Right ventricle myocardium superior (tissue), 1 donor: ENCODE results near the gene STAT5B. TPM values are rescaled to one million over a fixed set of nuclear protein-coding genes. Genes with fewer than 3 reads are reported as not detected.
"Not testable (repeated sequence)": the region's sequence is repeated elsewhere in the genome, so short reads cannot be mapped to it uniquely, and the experiment has no call there.

Source experiments
- ATAC-seq: fragments of 200-7000 bp; cut with Tn5 transposase; one replicate; pipeline ENCODE4 v1.9.1; 2020; ENCODE audit warnings: mild to moderate bottlenecking; ENCODE audit not compliant: poor library complexity
- DNase-seq: peaks from one replicate; pipeline ENCODE4 v3.0.0-alpha.2; 2020
- intact Hi-C: fragments of 100-400 bp; cut with DNase I; formaldehyde crosslinking; loops from one replicate; pipeline ENCODE4 v1.11.2; 2022
- total RNA-seq: library from RNA; stranded (reverse); fragmentation: NEBNext Ultra II Directional; extraction: Animal tissue kit (Norgen Biotek cat#: 25700); gene quantifications from one replicate; pipeline ENCODE4 v1.2.1, GENCODE V29; 2021
- donor health status: DM: no; HTN: yes; CAD: no; lungs with severe emphysema.

Gene STAT5B
- total RNA-seq, 1 donor from 2014 or later = 30.0 TPM

DNA sequence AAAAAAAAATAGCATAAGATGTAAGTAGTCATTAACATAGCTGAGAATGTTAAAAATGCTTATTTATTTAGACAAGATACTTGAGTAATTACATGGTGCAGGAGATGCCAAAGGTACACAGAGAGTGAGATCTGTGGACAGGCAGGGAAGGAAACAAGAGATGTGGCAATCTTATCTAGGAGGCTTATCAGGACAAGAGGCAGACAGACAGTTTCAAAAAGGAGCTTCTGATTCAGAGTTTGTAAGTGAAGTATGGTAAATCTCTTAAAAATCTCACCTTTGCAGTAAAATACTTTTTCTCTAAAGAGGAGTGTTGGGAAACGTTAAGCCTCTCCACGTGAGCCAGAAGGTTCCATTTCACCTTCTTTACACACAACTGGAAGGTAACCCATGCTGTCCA is 62.0 kb downstream of the STAT5B start:
- DNase-seq (no peak), ATAC-seq (no peak)
- intact Hi-C loops = no loop called here

DNA sequence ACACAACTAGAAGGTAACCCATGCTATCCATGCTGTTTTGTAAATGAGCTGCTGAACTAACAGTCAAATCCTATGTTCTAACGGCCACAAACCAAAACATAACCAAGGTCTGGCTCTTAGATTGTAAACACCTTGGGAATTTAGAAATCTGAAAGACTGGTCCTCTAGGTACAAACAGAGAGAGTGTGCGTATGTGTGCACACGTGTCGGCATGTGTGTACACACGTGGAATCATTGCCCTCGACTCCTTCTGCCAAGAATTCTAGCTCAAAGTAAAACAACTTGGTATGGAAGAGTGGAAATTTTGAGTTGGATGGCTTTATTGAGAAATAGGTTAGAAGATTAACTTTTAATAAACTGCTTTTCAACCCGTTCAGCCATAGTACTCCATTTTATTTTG is 63.8 kb downstream of the STAT5B start:
- intact Hi-C loops = no loop called here
- DNase-seq (no peak), ATAC-seq (peak; percentile 11)

DNA sequence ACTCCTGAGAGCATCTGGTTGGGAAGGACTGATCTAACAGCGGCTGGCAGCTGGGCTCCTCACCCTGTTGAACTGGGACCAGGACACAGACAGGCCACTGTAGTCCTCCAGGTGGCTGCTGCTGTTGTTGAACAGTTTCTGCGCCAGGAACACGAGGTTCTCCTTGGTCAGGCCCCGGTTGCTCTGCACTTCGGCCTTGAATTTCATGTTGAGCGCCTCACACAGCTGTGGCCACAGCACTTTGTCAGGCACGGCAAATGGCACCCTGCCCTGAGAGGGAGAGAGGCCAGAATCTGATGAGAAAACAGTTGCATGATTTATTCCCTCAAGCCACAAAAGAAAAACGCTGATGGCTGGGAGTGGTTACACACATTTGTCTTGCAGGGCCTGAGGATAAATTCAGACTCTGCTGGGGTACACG is 64.3 kb downstream of the STAT5B start:
- DNase-seq (peak; percentile 87), ATAC-seq (peak; percentile 92)
- intact Hi-C loops = not testable (repeated sequence)

DNA sequence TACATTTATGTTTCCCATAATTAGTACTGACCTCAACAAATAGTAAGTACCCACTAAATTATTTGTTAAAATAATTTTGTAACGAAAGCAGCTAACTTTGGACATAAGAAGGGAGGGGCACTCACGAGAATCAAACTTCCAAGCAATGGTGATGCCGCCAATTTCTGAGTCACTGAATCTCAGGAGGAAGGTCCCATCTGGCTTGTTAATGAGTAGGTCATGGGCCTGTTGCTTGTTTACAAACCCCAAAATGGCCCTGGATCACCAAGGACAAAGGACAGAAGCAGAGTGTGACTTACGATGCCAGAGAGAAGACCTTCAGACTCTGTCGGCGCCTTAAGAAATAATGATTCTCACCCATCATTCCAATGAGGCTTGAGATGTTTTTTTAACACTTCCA is 66.1 kb downstream of the STAT5B start:
- intact Hi-C loops = no loop called here
- ATAC-seq (no peak), DNase-seq (no peak)

DNA sequence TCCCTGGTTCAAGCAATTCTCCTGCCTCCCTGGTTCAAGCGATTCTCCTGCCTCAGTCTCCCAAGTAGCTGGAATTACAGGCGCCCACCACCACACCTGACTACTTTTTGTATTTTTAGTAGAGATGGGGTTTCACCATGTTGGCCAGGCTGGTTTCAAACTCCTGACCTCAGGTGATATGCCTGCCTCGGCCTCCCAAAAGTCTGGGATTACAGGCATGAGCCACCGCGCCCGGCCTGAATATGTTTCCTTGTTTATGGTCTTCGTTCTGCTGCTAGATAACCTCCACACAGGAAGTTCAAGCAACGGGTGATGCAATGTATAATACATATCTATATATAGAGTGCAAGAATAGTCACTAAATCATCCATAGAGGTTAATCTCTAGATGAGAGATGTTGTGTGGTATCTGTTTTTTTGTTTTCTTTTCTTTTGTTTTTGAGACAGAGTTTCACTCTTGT is 70.0 kb downstream of the STAT5B start:
- DNase-seq, intact Hi-C loops, ATAC-seq: not testable (repeated sequence)

DNA sequence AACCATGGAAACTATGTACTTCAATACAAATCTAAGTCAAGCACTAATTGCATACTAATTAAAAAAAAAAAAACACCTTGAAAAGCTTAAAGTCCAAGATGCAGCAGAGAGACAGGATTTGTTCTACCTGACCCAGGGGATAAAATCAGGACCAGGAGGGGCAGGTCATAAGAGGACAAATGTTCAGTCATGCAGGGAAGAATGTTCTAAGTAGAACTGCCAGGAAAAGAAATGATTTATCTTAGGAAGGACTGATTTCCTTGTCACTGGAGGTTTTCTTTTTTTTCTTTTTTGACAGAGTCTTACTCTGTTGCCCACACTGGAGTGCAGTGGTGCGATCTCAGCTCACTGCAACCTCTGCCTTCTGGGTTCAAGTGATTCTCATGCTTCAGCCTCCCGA is 72.8 kb downstream of the STAT5B start:
- ATAC-seq = no peak
- DNase-seq = no peak
- intact Hi-C loops = no loop called here

DNA sequence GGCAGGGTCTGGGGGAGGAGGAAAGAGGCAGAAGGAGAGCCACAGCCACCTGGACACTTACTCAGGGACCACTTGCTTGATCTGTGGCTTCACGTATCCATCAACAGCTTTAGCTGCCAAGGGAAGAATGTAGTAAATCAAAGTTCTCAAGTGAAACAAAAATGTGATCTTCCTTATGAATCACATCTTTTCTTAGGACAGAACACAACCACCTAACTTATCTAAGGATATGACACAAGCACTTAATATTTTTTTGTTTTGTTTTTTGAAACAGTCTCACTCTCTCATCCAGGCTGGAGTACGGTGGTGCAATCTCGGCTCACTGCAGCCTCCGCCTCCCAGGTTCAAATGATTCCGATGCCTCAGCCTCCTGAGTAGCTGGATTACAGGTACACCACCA is 73.5 kb downstream of the STAT5B start:
- intact Hi-C loops = no loop called here
- no peak for ATAC-seq

DNA sequence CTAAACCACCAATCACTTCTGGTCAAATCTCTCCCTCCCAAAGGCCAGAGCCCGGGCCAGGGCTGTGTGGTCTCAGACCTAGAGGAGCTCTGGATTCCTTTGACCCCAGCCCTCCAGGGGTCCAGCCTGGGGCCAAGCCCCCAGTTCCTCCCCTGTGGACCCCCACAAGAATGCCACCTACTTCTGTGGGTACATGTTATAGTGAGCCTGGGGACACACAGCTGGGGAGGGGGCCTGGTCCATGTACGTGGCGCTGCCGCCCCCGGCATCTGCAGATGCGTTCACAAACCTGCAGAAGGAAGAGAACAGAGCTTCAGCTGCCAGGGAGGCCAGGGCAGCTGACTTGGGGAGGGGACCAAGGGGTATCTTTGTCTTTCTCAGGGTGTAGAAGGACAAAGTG is 74.0 kb downstream of the STAT5B start:
- intact Hi-C loops = no loop called here
- DNase-seq (no peak), ATAC-seq (no peak)

More for the DNA sequence above, 73.5 kb downstream of the STAT5B start:
- no peak for DNase-seq

DNA sequence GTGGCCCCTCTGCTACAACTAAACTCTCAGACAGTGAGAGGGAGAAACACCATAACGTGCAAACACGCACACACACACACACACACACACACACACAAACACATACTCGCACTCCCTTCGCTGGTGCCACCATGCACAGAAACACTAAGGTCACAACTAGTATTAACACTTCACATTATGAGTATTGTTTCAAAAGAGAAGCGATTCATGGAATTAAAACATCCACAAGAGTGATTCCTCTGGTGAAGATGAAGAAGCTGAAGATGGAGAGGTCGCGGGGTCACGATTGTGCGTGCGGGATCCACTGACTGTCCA is 74.8 kb downstream of the STAT5B start:
- no peak for ATAC-seq
- intact Hi-C loops = no loop called here
- DNase-seq = no peak

DNA sequence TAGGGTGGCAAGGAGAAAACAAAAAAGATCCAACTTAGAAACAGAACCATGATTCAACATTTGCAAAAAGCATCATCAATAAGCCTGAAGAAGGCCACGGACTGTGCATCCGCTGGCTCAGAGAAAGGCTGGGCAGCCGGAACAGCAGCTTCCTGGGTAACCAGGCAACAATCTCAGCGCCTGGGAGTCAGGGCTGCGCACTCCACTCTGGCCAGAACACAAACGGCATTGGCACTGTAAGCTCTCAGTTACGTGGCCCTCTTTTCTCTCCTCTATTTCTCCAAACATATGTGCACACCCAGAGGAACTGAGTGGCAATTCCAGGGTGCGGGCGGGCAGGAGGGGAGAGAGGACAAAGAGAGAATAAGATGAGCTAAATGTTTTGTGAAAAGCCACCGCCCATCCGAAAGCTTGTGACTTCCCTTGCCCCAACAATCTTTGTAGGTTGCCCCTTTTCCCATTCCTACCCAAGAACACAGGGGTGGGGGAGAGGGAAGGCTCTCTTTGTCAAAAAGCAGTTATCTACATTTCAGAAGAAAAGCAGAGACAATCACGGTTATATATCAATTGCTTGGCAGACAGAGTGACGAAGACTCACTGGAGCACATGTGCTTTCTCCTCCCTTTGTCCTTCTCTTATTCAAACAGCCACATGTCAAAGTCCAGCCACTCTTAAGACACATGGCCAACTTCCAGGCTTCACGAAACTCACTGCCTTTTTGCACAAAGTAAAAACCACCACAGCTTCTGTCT is 75.3 kb downstream of the STAT5B start:
- DNase-seq (peak; percentile 81), ATAC-seq (peak; percentile 96)
- intact Hi-C loops = no loop called here

DNA sequence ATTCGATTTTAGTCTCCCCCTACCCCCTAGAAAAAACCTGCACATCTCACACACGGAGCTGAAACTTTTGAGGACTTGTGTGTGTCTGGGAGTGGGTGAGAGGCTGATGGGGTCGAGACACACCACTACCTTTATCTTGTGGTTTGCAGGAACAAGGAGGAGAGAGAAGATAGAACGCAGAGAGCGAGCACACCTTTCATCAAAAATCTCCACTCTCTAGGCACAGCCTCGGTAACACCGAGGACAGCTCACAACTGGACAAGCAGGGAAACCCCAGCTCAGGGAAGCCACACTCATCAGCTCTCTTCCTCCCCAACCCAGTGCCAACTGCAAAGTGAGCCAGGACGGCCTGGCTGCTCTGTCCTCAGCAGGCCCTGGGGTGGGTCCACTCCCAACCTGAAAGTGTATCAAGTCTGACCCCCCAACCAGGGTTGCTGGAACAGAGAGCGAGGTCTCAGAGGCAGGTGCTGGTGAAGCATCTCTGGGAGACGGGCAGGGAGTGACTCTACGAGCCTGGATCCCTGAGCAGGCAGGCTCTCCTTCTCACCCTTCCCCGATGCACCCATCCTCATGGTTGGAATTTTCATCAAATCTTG is 76.7 kb downstream of the STAT5B start:
- no peak for DNase-seq
- intact Hi-C loops = no loop called here
- ATAC-seq = no peak

DNA sequence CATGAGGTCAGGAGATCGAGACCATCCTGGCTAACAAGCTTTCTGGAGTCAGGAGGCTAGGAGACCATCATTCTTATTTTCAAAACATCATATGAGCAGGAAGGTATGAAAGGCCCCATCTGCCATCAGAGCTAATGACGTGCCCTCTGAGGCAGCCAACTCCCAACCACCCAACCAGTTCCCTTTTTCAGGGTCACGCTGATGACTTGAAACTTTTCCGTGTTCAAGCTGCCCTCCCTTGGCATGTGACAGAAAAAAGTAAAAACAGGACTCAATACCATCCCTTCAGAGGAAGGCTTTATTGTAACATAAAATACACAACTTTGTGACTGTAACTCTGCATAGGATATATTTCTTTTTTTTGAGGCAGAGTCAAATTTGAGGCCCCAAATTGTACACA is 77.3 kb downstream of the STAT5B start:
- DNase-seq (no peak), ATAC-seq (no peak)
- intact Hi-C loops = no loop called here

DNA sequence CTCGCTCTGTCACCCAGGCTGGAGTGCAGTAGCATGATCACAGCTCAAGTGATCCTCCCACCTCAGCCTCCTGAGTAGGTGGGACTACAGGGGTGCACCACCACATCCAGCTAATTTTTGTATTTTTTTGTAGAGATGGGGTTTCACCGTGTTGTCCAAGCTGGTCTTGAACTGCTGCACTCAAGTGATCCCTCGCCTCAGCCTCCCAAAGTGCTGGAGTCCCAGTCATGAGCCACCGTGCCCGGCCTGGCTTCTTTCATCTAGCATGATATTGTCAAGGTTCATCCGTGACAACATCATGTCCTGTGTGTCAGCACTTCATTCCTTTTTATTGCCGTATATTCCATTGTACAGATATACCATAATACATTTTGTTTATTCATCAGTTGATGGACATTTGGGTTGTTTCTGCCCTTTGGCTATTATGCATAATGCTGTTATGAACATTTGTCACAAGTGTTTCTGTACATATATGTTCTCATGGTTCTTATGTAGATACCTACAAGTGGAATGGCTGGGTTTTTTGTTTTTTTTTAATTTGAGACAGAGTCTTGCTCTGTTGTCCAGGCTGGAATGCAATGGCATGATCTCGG is 78.5 kb downstream of the STAT5B start:
- ATAC-seq (no peak), DNase-seq (no peak)
- intact Hi-C loops = no loop called here

DNA sequence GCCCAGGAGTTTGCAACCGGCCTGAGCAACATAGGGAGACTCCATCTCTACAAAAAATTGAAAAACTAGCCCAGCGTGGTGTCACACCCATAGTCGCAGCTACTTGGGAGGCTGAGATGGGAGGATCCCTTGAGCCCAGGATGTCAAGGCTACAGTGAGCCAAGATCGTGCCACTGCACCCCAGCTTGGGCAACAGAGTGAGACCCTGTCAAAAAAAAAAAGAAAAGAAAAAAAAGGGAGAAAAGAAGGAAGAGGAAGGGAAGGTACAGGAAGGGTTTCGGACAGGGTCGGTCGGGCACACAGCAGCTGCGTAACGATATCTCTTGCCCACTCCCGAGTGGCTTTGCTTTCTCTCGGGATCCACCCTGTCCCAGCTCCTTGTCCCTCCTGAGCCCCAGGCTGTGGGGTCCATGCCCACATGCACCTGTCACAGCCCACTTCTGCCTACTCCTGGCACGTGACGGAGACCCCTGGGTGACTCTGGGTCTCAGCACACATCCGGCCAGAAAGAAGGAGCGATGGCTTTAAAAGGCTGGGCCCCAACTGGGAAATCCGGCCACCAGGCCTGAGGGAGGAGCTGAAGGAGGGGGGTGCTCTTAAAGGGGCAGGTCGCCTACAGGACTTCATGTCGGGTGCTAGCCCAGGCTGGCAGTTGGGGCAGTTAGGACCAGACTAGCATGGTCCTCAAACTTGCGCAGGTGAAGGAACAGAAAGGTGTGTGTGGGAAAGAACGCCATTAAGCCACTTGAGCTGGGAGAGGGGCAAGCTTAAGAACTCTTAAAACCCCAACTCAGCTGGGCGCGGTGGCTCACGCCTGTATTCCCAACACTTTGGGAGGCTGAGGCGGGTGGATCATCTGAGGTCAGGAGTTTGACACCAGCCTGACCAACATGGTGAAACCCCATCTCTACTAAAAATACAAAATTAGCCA is 82.0 kb downstream of the STAT5B start, which contains the start of gene GHDC:
TSS of gene GHDC (minus strand) at position 526 of the 931 bp plus-strand sequence. CDS start 913 bp downstream, outside the sequence.
- intact Hi-C loops = no loop called here
- ATAC-seq = peak; percentile 97
- peak; percentile 89 for DNase-seq

DNA sequence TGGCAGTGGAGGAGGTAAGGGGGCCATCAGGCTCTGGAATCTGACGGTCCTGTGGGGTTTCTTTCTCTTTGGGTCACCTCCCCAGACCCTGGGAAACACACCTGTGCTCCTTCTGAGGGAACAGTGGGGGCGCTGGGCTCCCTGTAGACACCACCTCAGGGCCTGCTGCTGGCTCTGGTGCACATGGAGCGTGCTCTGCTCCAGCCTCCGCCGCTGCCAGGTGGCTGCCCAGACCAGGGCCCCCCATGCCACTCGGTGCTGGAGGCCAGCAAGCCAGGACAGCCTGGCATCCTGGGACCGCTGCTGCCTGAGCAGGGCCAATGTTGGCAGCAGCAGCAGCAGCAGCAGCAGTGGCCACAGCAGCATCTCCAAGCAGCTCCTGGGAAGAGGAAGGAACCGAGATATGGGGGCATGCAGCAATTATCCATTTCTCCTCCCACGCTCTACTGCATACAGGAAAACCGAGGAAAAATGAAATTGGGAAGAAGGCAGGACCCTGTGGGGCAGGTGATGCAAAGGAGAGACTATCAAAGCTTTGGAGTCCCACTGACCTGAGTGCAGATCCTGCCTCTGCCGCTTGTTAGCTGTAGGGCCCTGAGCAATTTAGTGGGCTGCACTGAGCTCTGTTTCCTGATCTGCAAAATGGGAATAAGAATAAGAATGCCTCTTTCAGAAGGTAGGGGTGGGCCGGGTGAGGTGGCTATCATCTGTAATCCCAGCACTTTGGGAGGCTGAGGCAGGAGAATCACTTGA is 82.8 kb downstream of the STAT5B start:
- no peak for DNase-seq
- no peak for ATAC-seq
- intact Hi-C loops = no loop called here

DNA sequence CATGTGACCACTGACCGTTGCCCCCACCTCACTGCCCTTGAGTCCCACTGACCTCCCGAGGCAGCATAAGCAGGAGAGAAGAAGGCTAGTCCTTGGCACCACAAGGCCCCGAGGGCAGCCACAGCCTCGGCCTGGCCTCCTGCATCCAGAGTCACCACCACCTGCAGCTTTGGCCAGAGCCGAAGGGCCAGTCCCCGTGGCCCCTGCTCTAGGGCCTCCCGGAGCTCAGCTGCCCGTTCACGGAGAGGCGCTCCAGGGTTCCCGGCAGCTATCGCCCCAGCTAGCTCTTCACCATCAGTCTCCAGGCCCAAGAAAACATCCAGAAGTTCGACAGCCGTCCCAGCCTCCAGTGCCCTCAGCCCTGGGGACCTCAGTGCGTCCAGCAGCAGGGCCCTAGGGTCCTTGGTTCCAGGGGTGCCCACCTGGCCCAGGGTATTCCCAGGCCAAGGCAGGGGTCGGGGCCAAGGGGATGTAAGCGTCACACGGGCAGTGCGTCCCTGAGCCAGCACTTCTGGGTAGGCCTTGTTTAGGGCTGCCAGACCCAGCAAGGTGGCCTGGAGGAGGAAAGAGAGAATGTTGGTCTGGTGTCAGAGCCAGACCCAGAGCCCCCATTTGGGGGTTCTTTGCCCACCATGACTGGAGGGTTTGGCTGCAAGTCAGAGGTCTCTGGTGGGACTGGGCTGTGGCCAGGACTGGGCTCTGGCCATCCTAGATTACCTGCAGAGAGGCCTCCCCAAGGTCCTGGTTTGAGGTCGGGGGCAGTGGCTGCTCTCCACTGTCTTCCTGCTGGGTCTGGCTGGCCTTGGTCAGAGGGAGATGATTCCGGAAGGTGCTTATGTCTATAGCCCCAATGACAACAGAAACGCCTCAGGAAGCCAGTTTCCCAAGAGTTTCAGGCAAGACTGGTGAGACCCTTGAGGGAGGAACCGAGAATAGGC is 83.7 kb downstream of the STAT5B start:
- intact Hi-C loops = no loop called here
- no peak for ATAC-seq
- DNase-seq = no peak

DNA sequence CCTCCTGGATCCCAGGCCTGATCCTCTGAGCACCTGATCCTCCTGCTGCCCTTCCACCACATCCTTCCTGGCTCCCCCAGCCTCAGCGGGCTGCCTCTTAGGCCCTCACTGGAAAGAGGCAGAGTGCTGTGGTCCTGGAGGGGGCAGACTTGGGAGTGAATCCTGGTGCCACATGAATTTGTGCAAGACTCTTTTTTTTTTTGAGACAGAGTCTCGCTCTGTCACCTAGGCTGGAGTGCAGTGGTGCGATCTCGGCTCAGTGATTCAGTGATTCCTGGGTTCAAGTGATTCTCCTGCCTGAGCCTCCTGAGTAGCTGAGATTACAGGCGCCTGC is 84.9 kb downstream of the STAT5B start:
- ATAC-seq (no peak), DNase-seq (no peak)
- intact Hi-C loops = no loop called here
